ENCODE results near the gene BRD2. TPM values are rescaled to one million over a fixed set of nuclear protein-coding genes. Genes with fewer than 3 reads are reported as not detected.

Gene BRD2
- total RNA-seq (2014; rRNA removed; shearing (Covaris generic)), result 171 and 216 TPM in 2 replicates

DNA sequence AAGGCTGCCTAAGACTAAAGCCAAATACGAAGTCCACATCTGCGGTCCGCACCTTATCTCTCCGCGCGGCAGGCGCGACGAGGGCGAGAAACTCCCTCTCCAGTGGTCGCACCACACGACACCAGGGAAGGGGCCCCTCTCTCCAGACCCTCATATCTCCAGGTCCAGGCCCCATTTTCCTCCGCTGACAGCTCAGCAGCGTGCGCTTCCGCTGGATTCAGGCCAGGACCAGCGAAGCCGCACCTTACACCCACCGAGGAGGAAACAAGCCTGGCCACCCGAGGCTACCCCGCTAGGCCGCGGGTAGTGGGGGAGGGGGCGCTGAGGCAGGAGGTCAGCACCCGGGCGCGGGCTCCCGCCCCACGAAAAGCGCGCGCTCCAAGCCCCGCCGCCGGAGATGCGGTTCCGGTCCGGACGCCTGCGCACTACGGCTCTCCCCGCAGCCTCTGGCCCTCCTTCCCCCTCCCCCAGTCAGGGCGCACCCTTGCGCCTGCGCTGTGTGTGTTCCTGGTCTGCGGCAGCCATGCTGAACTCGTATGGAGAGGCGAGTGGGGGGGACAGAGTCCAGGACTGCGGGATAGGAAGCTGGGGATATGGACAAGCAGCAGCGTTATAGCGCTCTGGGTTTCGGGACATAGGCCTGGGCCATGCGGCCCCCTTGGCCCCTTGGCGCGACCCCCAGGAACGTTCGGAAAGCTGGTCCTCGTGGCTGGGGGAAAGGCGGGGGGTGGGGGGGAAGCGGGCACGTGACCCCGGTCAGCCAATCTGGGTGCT, at the start of gene BRD2:
Gene BRD2, plus strand, starts transcription at position 502 of the 774 bp plus-strand sequence. CDS start 4,305 bp downstream, outside the sequence.

DNA sequence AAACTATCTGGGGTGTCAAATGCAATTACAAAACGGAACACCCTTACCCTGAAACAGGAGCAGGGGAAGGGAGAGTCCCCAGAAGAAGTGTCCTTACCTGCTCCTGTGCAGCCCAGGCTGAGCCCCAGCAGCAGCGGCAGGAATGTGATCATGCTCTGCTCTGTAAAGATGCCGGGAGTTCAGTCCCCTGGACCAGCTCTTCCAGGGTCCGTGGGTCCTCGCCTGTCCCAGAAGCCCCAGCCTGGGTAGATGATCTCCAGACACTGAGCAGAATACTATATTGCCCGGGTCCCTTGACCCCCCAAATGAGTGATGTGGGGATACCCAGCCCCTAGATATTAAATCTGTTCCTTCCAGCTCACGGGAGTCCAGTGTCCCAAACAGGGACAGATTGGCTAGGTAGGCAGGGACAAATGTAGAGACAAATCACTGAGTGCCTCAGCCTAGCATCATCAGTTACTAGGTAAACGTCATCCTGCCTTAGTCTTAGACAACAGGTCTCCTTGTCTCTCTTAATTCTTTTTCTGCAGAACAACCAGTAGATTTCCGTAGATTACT, 27.7 kb upstream of the BRD2 start, which contains the start of gene HLA-DMB:
Gene HLA-DMB, minus strand, starts transcription at position 373 of the 558 bp plus-strand sequence. Its CDS starts 221 bp downstream, at position 152.

DNA sequence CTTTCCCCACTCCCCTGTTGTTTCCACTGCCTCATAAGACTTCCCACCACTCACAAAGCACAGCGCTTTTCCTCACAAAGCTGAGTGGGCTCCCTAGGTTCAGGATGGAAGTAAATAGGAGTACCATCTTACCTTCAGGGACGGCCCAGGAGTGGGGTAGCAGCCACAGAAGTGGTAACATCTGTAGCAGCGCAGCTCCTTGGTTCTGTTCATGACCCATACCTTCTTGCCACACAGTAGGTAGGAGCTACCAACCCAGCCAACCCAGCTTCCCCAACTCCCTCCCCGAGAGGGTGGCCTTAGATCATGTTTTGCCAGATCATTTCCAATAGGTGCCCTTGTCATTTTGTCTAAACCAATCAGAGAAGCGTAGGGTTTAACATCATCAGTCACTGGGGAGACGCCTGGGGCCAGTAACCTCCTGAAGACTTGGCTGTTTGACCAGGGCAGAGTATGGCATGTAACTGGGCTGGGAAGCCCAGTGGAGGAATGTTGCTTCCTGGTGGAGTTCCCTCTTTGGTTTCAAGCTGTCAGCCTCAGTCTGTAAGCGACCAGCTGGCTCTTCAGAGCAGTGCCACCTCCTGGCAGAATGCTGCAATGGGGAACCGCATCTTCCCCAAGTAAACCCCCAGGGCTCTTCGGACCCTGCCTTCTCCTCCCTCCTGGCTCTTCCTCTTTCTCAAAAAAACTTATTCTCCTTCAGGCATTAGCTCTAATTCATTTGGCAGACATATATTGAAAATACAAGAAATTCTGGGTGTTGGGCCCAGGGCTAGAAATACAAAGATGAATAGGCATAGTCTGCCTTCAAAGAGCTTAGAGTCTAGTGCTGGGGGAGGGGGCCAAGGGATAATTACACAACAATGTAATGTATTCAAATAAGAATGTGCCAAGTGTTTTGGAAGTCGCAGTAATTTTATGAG, 15.3 kb upstream of the BRD2 start, which contains the start of gene HLA-DMA:
Gene HLA-DMA, minus strand, starts transcription at position 281 of the 923 bp plus-strand sequence. Its CDS starts 61 bp downstream, at position 220.

DNA sequence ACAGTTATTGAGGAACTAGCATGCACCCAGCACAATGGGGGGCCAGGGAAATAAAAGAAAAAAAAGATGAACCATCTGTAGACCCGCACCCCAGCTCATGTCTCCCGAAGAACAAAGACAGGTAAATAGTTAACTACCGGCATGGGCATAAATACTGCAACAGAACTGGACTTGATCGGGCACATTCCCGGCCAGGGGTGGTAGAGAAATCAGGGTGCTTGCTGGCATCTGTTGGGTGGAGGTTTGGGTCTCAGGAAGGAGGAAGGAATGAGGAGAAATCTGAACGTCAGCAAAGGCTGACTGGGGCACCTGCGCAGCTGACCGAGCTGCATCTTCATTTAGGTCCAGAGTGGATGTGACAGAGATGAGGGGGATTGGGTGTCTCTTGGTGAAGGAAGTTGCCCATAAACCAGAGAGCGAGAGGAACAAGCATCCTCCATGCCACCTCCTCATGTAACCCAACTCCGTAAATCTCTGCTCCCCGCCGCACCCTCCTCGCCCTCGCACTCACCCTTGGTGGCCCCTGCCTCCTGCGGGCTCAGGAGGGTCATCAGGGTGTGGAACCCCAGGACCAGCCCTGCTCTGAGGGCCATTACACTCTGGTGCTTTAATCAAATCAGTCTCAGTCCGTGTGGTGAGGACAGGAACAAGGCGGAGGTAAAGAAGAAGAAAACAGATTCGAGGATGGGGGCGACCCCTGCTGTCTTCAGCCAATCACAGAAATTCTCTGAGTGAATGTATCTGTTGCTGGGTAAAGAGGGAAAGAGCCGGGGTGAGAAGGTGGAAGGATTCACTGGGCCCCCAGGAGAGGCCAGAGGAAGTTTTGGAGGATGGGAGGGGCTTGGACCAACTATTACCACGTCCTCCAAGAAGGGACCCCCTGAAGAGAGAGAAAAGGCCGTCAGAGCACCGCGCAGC, 40.8 kb downstream of the BRD2 start, which contains the start of gene HLA-DOA:
Gene HLA-DOA, minus strand, starts transcription at position 648 of the 918 bp plus-strand sequence.

Other genes with a start within 250 kb of the BRD2 start
- gene HLA-DQA2, start 227.2 kb upstream of the BRD2 start, total RNA-seq (2014; rRNA removed; shearing (Covaris generic)), result 3.1 and 3.8 TPM in 2 replicates
- gene HLA-DQB2, start 205.1 kb upstream of the BRD2 start, total RNA-seq (2014; rRNA removed; shearing (Covaris generic)), result 0.19 TPM in 1 of 2 replicates, not detected in the other
- 1.7 and 2.0 TPM in 2 replicates for gene HLA-DOB, start 151.6 kb upstream of the BRD2 start, total RNA-seq (2014; rRNA removed; shearing (Covaris generic))
- 55.3 and 58.2 TPM in 2 replicates for gene TAP2, start 129.9 kb upstream of the BRD2 start, total RNA-seq (2014; rRNA removed; shearing (Covaris generic))
- gene PSMB8, start 124.5 kb upstream of the BRD2 start, total RNA-seq (2014; rRNA removed; shearing (Covaris generic)), result 57.1 and 59.6 TPM in 2 replicates
- 21.4 and 24.1 TPM in 2 replicates for gene TAP1, start 114.9 kb upstream of the BRD2 start, total RNA-seq (2014; rRNA removed; shearing (Covaris generic))
- 23.9 and 29.9 TPM in 2 replicates for gene PSMB9, start 114.4 kb upstream of the BRD2 start, total RNA-seq (2014; rRNA removed; shearing (Covaris generic))
- gene HLA-DMB, start 27.6 kb upstream of the BRD2 start, total RNA-seq (2014; rRNA removed; shearing (Covaris generic)), result 16.0 and 16.5 TPM in 2 replicates
- gene HLA-DMA, start 15.5 kb upstream of the BRD2 start, total RNA-seq (2014; rRNA removed; shearing (Covaris generic)), result 46.9 and 55.9 TPM in 2 replicates
- gene HLA-DOA, start 41.0 kb downstream of the BRD2 start, total RNA-seq (2014; rRNA removed; shearing (Covaris generic)), result 4.1 and 4.3 TPM in 2 replicates
- 147 and 155 TPM in 2 replicates for gene HLA-DPA1, start 105.1 kb downstream of the BRD2 start, total RNA-seq (2014; rRNA removed; shearing (Covaris generic))
- gene HLA-DPB1, start 107.4 kb downstream of the BRD2 start, total RNA-seq (2014; rRNA removed; shearing (Covaris generic)), result 96.3 and 110 TPM in 2 replicates
- 4.9 and 7.6 TPM in 2 replicates for gene COL11A2, start 223.9 kb downstream of the BRD2 start, total RNA-seq (2014; rRNA removed; shearing (Covaris generic))
- gene RXRB, start 232.1 kb downstream of the BRD2 start, total RNA-seq (2014; rRNA removed; shearing (Covaris generic)), result 23.0 and 23.8 TPM in 2 replicates
- gene SLC39A7, start 232.3 kb downstream of the BRD2 start, total RNA-seq (2014; rRNA removed; shearing (Covaris generic)), result 72.3 and 75.1 TPM in 2 replicates
- 19.9 and 28.1 TPM in 2 replicates for gene HSD17B8, start 236.1 kb downstream of the BRD2 start, total RNA-seq (2014; rRNA removed; shearing (Covaris generic))
- gene RING1, start 239.9 kb downstream of the BRD2 start, total RNA-seq (2014; rRNA removed; shearing (Covaris generic)), result 33.7 and 37.4 TPM in 2 replicates